Mammary epithelial cell (primary cell): ENCODE data around the gene SPATS2.

Experiments used
- CTCF ChIP-seq, 2 donors: IDR thresholded peaks in 1 of 2; conservative IDR thresholded peaks in 1 of 2; 2 replicates each; pipeline ENCODE4 v1.5.1; 2011 to 2012; ENCODE audit warnings: inconsistent platforms in 2 of 2, low read length in 2 of 2, mild to moderate bottlenecking in 2 of 2, control low read depth in 1 of 2, low read depth in 1 of 2; ENCODE audit not compliant: insufficient read depth in 1 of 2; ENCODE audit errors: extremely low read depth in 1 of 2
- EZH2 ChIP-seq: IDR thresholded peaks from 2 replicates; pipeline ENCODE4 v1.6.1; 2012; ENCODE audit warnings: low read length, inconsistent platforms, borderline replicate concordance

- TF ChIP-seq CTCF (conservative IDR thresholded peaks at IDR 0.05 in 1 of 2, IDR thresholded peaks at IDR 0.05 in 1 of 2; ENCODE audit: extremely low read depth in 1 of 2, insufficient read depth in 1 of 2, low read depth in 1 of 2, low read length in 2 of 2) (no peak), EZH2 (no peak)
Measured at GRCh38 chr12:49344486-49345050, 22.7 kb upstream of the SPATS2 start.
